ENCODE measurements around the gene PJA1.

PJA1 gene

GRCh38 chrX:69186651-69187050, 21.4 kb upstream of the PJA1 start:
- H3K4me3 ChIP-seq (ENCODE audit: low read length), result no peak overlapping the region
- no peak overlapping the region for H3K27ac ChIP-seq (ENCODE audit: low read length)
- no peaks in the 10 kb centered on the region for H3K36me3 ChIP-seq (ENCODE audit: control insufficient read depth, low read depth, low read length)
- peaks cover 3% of the 10 kb centered on the region for H3K4me1 ChIP-seq (ENCODE audit: control insufficient read depth, low read depth, low read length)
- no peaks in the 10 kb centered on the region for H3K27me3 ChIP-seq (ENCODE audit: control insufficient read depth, insufficient read depth, low read length)
- no peaks in the 10 kb centered on the region for H3K9me3 ChIP-seq (ENCODE audit: control insufficient read depth, low read depth, low read length)
- H3K9ac ChIP-seq (ENCODE audit: low read length), result no peak overlapping the region

- Histone ChIP-seq H3K9ac (ENCODE audit: low read length) (no peak overlapping the region), H3K4me1 (ENCODE audit: control insufficient read depth, low read depth, low read length) (peaks cover 3% of the 10 kb centered on the region), H3K4me3 (ENCODE audit: low read length) (no peak overlapping the region), H3K27ac (ENCODE audit: low read length) (no peak overlapping the region), H3K27me3 (ENCODE audit: control insufficient read depth, insufficient read depth, low read length) (peaks cover 1% of the 10 kb centered on the region), H3K9me3 (ENCODE audit: control insufficient read depth, low read depth, low read length) (no peaks in the 10 kb centered on the region), H3K36me3 (ENCODE audit: control insufficient read depth, low read depth, low read length) (no peaks in the 10 kb centered on the region)
Measured at GRCh38 chrX:69185886-69186285, 20.6 kb upstream of the PJA1 start.

DNA sequence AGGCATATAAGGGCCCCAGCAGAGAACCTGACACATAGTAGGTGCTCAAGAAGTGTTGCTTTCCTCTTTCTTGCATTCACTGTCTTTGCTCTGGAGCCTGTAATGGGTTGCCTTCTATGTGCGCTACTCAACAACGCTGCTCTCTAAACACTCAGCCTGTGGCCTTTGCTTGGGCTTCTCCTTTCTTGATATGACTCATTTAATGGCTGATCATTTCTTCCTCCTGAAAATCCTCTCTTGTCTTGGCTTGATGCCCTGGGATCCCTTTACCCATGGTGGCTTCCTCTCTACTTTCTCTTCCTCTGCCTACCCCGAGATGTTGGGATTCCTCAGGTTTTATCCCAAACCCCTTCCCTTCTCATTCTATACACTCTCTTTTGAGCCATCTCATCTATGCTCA, 19.9 kb upstream of the PJA1 start:
- peaks cover 8% of the 10 kb centered on the region for H3K4me1 ChIP-seq (ENCODE audit: control insufficient read depth, low read depth, low read length)
- H3K9me3 ChIP-seq (ENCODE audit: control insufficient read depth, low read depth, low read length), result no peaks in the 10 kb centered on the region
- no peaks in the 10 kb centered on the region for H3K36me3 ChIP-seq (ENCODE audit: control insufficient read depth, low read depth, low read length)
- H3K4me3 ChIP-seq (ENCODE audit: low read length), result no peak overlapping the region
- H3K27ac ChIP-seq (ENCODE audit: low read length), result no peak overlapping the region
- H3K9ac ChIP-seq (ENCODE audit: low read length), result no peak overlapping the region
- H3K27me3 ChIP-seq (ENCODE audit: control insufficient read depth, insufficient read depth, low read length), result peaks cover 9% of the 10 kb centered on the region

GRCh38 chrX:69182818-69183380, 17.6 kb upstream of the PJA1 start:
- Histone ChIP-seq H3K27ac (ENCODE audit: low read length) (no peak overlapping the region), H3K9me3 (ENCODE audit: control insufficient read depth, low read depth, low read length) (no peaks in the 10 kb centered on the region), H3K36me3 (ENCODE audit: control insufficient read depth, low read depth, low read length) (no peaks in the 10 kb centered on the region), H3K4me1 (ENCODE audit: control insufficient read depth, low read depth, low read length) (peaks cover 16% of the 10 kb centered on the region), H3K4me3 (ENCODE audit: low read length) (no peak overlapping the region), H3K9ac (ENCODE audit: low read length) (no peak overlapping the region), H3K27me3 (ENCODE audit: control insufficient read depth, insufficient read depth, low read length) (peaks cover 12% of the 10 kb centered on the region)

- H3K4me3 ChIP-seq (ENCODE audit: low read length), result peak overlapping the region; percentile 39
- no peaks in the 10 kb centered on the region for H3K36me3 ChIP-seq (ENCODE audit: control insufficient read depth, low read depth, low read length)
- H3K27ac ChIP-seq (ENCODE audit: low read length), result no peak overlapping the region
- peaks cover 17% of the 10 kb centered on the region for H3K27me3 ChIP-seq (ENCODE audit: control insufficient read depth, insufficient read depth, low read length)
- H3K4me1 ChIP-seq (ENCODE audit: control insufficient read depth, low read depth, low read length), result peaks cover 16% of the 10 kb centered on the region
- no peak overlapping the region for H3K9ac ChIP-seq (ENCODE audit: low read length)
- H3K9me3 ChIP-seq (ENCODE audit: control insufficient read depth, low read depth, low read length), result no peaks in the 10 kb centered on the region
Measured at GRCh38 chrX:69179380-69179911, 14.2 kb upstream of the PJA1 start.

DNA sequence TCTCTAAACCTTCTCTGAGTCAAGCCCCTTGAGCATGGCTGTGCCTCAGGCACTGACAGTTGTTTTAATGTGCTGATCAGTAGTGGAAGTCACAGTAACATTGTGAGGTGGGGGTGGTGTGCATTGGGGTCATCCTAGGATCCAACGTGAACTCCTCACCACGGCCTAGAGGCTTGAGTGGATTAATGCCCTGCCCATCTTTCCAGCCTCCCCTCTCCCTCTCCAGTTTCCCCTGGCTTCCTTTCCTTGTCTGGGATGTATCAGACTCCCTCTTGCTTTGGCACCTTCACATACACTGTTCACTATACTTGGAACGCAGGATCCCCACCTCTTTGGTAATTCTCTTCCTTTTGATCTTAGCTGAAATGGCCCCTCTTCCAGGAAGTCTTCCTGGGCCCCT, 13.3 kb upstream of the PJA1 start:
- peaks cover 22% of the 10 kb centered on the region for H3K27me3 ChIP-seq (ENCODE audit: control insufficient read depth, insufficient read depth, low read length)
- H3K4me3 ChIP-seq (ENCODE audit: low read length), result no peak overlapping the region
- no peak overlapping the region for H3K9ac ChIP-seq (ENCODE audit: low read length)
- no peak overlapping the region for H3K27ac ChIP-seq (ENCODE audit: low read length)
- H3K9me3 ChIP-seq (ENCODE audit: control insufficient read depth, low read depth, low read length), result no peaks in the 10 kb centered on the region
- peaks cover 19% of the 10 kb centered on the region for H3K4me1 ChIP-seq (ENCODE audit: control insufficient read depth, low read depth, low read length)
- H3K36me3 ChIP-seq (ENCODE audit: control insufficient read depth, low read depth, low read length), result no peaks in the 10 kb centered on the region

DNA sequence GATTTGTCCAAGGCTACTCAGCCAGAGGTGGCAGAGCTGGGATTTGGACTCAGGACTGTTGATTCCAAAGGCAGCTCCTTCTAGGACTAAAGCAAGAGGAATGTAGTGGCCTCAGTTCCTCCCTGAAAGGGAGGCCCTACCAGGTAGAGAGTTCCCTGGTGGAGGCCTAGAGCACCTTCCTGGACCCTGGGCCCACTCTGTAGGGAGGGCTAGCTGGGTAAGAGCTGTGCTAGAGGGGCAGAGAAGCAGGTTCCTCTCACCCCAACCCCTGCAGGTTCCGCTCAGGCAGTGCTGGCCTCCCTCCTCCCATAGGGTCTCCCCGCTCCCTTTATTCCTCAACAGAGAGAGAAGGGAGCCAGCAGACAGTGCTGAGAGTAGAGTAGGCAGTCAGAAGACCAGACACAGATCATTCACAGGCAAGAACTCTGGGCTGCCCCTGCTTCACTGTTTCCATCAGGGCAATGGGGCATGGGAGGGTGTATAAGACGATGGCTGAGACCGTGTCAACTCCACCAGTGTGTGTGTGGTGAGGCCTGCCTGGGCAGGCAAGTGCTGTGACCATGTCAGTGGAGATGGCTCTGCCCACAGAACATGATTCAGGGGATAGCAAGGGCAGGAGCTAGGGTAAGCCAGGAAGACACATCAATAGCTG, 12.4 kb upstream of the PJA1 start:
- no peaks in the 10 kb centered on the region for H3K36me3 ChIP-seq (ENCODE audit: control insufficient read depth, low read depth, low read length)
- H3K9ac ChIP-seq (ENCODE audit: low read length), result no peak overlapping the region
- H3K27ac ChIP-seq (ENCODE audit: low read length), result no peak overlapping the region
- no peaks in the 10 kb centered on the region for H3K9me3 ChIP-seq (ENCODE audit: control insufficient read depth, low read depth, low read length)
- peaks cover 22% of the 10 kb centered on the region for H3K27me3 ChIP-seq (ENCODE audit: control insufficient read depth, insufficient read depth, low read length)
- no peak overlapping the region for H3K4me3 ChIP-seq (ENCODE audit: low read length)
- peaks cover 19% of the 10 kb centered on the region for H3K4me1 ChIP-seq (ENCODE audit: control insufficient read depth, low read depth, low read length)

DNA sequence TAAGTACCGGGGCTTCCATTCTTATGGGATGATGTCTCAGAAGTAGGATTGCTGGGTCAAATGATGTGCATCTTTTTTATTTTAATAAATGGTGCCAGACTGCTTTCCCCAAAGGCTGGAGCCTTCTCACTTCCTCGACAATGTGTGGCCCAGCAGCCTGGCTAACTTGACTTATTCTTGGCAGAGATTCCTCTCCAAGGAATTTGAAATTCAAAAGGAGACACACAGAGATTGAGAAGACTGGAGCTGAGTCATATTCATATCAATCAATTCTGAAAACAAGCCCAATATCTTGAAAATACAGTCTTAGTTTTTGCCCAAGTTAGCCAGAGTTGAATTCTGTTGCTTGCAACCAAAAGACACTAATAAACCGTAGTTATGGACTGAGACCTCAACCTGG, 10.8 kb upstream of the PJA1 start:
- H3K9ac ChIP-seq (ENCODE audit: low read length), result no peak overlapping the region
- H3K27ac ChIP-seq (ENCODE audit: low read length), result no peak overlapping the region
- peaks cover 22% of the 10 kb centered on the region for H3K27me3 ChIP-seq (ENCODE audit: control insufficient read depth, insufficient read depth, low read length)
- no peaks in the 10 kb centered on the region for H3K36me3 ChIP-seq (ENCODE audit: control insufficient read depth, low read depth, low read length)
- no peak overlapping the region for H3K4me3 ChIP-seq (ENCODE audit: low read length)
- H3K4me1 ChIP-seq (ENCODE audit: control insufficient read depth, low read depth, low read length), result peaks cover 19% of the 10 kb centered on the region
- H3K9me3 ChIP-seq (ENCODE audit: control insufficient read depth, low read depth, low read length), result no peaks in the 10 kb centered on the region

DNA sequence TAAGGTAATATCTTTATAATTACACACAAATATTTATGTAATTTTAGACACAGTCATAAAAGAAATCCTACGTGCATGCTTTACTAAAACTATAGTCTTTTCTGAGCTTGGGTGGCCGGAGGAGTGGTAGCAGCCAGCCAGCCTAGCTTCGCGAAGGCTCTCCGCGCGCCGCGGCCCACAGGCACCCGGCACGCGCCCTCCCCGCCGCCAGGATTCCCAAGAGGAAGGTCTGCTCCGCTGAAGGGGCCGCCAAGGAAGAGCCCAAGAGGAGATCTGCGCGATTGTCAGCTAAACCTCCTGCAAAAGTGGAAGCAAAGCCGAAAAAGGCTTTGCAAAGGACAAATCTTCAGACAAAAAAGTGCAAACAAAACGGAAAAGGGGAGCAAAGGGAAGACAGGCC, 8.7 kb upstream of the PJA1 start:
- Histone ChIP-seq H3K4me1 (ENCODE audit: control insufficient read depth, low read depth, low read length) (peaks cover 3% of the 10 kb centered on the region), H3K27me3 (ENCODE audit: control insufficient read depth, insufficient read depth, low read length) (peaks cover 10% of the 10 kb centered on the region), H3K4me3 (ENCODE audit: low read length) (peak overlapping the region; percentile 32), H3K27ac (ENCODE audit: low read length) (no peak overlapping the region), H3K9me3 (ENCODE audit: control insufficient read depth, low read depth, low read length) (no peaks in the 10 kb centered on the region), H3K9ac (ENCODE audit: low read length) (no peak overlapping the region), H3K36me3 (ENCODE audit: control insufficient read depth, low read depth, low read length) (no peaks in the 10 kb centered on the region)

- H3K9me3 ChIP-seq (ENCODE audit: control insufficient read depth, low read depth, low read length), result no peaks in the 10 kb centered on the region
- H3K9ac ChIP-seq (ENCODE audit: low read length), result no peak overlapping the region
- no peaks in the 10 kb centered on the region for H3K36me3 ChIP-seq (ENCODE audit: control insufficient read depth, low read depth, low read length)
- no peak overlapping the region for H3K4me3 ChIP-seq (ENCODE audit: low read length)
- H3K27me3 ChIP-seq (ENCODE audit: control insufficient read depth, insufficient read depth, low read length), result peaks cover 10% of the 10 kb centered on the region
- no peak overlapping the region for H3K27ac ChIP-seq (ENCODE audit: low read length)
- peaks cover 3% of the 10 kb centered on the region for H3K4me1 ChIP-seq (ENCODE audit: control insufficient read depth, low read depth, low read length)
Measured at GRCh38 chrX:69172937-69173336, 7.7 kb upstream of the PJA1 start.

DNA sequence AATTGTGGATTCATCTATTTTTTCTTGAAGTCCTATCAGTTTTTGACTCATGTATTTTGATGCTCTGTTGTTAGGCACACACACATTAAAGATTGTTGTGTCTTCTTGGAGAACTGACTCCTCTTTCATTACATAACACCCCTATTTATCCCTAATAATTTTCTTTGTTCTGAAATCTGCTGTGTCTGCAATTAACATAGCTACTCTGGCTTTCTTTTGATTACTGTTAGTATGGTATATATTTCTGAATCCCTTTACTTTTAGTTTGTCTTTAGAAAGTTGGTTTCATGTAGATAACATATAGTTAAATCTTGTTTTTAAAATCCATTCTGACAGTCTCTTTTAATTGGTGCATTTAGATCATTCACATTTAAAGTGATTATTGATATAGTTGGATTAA, 5.1 kb upstream of the PJA1 start:
- Histone ChIP-seq H3K27ac (ENCODE audit: low read length) (no peak overlapping the region), H3K9me3 (ENCODE audit: control insufficient read depth, low read depth, low read length) (no peaks in the 10 kb centered on the region), H3K4me3 (ENCODE audit: low read length) (no peak overlapping the region), H3K36me3 (ENCODE audit: control insufficient read depth, low read depth, low read length) (no peaks in the 10 kb centered on the region), H3K27me3 (ENCODE audit: control insufficient read depth, insufficient read depth, low read length) (peaks cover 10% of the 10 kb centered on the region), H3K4me1 (ENCODE audit: control insufficient read depth, low read depth, low read length) (peaks cover 9% of the 10 kb centered on the region), H3K9ac (ENCODE audit: low read length) (no peak overlapping the region)

Data from iPS-18a (cell line).